Sciatic nerve (tissue), 2 donors: ENCODE measurements around the gene RASA3. TPM values are rescaled to one million over a fixed set of nuclear protein-coding genes. Genes with fewer than 3 reads are reported as not detected.
"Not testable (repeated sequence)": the region's sequence is repeated elsewhere in the genome, so short reads cannot be mapped to it uniquely, and the experiment has no call there.

Experiments
- ATAC-seq: fragments of 200-7000 bp; cut with Tn5 transposase; one replicate; pipeline ENCODE4 v1.9.1; 2020; ENCODE audit warnings: mild to moderate bottlenecking, moderate library complexity
- DNase-seq: peaks from one replicate; pipeline ENCODE4 v3.0.0-alpha.2; 2020; ENCODE audit warnings: low spot score
- intact Hi-C: fragments of 100-400 bp; cut with DNase I; formaldehyde crosslinking; loops from one replicate; pipeline ENCODE4 v1.14.2; 2022
- total RNA-seq: library from RNA; stranded (reverse); fragmentation: NEBNext Ultra II Directional; extraction: Animal tissue kit (Norgen Biotek cat#: 25700); gene quantifications from one replicate; pipeline ENCODE4 v1.2.1, GENCODE V29; 2021
- donor health status: DM: no; HTN: no; CAD: no.
- donor health status: DM: no; HTN: no; CAD: no.

The RASA3 gene
- total RNA-seq, 1 donor from 2014 or later = 47.6 TPM

GRCh38 chr13:114077099-114077932 is 55.1 kb downstream of the RASA3 start:
- ATAC-seq (no peak), DNase-seq (peak; percentile 58)
- intact Hi-C loops = no loop called here

- intact Hi-C loops = no loop called here
- no peak for ATAC-seq
- peak; percentile 57 for DNase-seq
Observed at GRCh38 chr13:114076329-114077090, 55.9 kb downstream of the RASA3 start.

DNA sequence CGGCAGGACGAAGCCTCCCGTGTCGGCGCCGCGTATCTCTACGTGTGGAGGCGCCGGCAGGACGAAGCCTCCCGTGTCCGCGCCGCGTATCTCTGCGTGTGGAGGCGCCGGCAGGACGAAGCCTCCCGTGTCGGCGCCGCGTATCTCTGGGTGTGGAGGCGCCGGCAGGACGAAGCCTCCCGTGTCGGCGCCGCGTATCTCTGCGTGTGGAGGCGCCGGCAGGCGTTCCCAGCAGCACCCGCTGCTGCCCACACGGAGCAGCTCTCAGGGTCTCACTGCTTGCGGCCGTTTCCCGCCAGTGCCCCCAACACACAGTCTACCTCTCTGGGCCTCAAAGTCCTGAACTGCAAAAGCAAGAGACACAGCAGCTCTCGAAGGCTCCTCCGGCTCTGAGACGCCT is 56.6 kb downstream of the RASA3 start:
- ATAC-seq, intact Hi-C loops: not testable (repeated sequence)
- DNase-seq = peak; percentile 43

- ATAC-seq = no peak
- intact Hi-C loops = no loop called here
- peak; percentile 61 for DNase-seq
Observed at GRCh38 chr13:114074671-114075315, 57.6 kb downstream of the RASA3 start.

DNA sequence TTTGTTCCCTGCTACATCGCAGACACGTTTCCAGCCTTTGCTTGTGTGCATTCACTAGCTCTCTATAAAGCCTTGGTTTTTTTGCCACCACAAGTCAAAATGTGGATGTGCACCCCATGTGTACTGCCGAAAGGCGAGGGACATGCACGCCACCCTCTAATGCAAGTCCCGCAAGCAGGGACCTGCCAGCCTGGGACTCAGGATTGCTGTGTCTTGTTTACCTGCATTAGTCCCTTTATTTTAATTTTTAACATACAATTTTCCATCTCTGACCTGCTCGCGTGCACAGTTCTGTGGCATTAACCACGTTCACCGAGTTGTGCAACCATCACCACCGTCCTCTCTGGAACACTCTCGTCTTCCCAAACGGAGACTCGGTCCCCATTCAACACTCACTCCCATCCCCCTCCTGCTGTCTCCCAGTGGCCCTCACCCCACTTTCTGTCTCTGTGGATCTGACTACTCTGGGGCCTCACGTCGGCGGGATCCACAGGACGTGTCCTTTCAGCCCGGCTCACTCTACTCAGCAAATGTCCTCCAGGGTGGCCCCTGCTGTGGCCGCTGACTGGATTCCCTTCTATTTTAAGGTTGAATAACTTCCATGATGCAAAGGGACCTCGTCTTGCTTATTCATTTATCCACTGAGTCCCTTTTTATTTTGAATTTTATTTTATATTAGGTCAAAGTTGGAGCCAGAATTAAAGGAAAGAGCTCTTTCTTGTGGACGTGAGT is 58.4 kb downstream of the RASA3 start:
- no peak for ATAC-seq

GRCh38 chr13:114072421-114072820 is 60.0 kb downstream of the RASA3 start:
- intact Hi-C loops = no loop called here
- ATAC-seq (no peak), DNase-seq (no peak)

More for the DNA sequence above, 58.4 kb downstream of the RASA3 start:
- intact Hi-C loops = no loop called here
- peak; percentile 51 for DNase-seq

- intact Hi-C loops = no loop called here
- ATAC-seq (no peak), DNase-seq (peak; percentile 59)
Observed at GRCh38 chr13:114071991-114072390, 60.4 kb downstream of the RASA3 start.

DNA sequence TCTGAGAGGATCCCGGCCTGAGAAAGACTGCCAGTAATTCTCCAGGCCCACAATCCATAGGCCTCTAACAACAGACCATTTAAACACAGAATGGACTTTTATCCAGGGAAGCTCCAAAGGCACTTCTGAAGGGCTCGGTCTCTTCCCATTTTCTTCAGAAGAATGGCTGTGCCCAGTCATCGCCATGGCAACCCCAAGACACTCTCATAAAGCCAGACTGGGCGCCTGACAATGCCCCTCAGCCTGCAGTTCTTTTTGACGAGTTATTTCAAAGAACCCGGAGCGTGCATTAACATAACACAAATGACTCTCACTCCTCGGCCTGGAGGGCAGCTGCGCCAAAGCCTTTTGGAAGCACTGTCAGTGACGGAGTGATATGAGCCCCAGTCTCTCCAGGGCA is 61.0 kb downstream of the RASA3 start:
- intact Hi-C loops = no loop called here
- DNase-seq (peak; percentile 54), ATAC-seq (no peak)

DNA sequence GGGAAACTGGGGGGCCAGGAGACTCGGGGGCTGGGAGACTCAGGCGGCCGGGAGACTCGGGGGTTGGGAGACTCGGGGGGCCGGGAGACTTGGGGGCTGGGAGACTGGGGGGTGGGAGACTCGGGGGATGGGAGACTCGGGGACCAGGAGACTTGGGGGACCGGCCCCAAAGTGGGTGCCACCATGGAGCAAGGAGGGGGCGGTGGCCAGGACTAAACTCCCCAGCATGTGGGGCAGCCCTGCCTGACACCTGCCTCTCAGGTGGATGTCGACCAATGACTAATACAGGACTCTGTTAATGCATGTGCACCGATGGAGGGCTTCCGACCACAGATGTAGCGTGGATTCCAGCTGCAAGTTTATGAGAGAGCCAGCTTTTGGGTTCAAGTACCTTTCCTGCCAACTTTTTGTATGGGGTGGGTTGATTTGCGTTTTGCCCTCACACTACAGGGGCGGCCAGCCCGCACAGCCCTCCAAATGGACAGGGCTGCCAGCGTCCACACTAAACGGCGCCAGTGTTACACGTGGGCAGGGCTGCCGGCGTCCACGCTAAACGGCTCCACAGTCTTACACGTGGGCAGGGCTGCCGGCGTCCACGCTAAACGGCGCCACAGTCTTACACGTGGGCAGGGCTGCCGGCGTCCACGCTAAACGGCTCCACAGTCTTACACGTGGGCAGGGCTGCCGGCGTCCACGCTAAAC is 62.2 kb downstream of the RASA3 start:
- ATAC-seq (no peak), DNase-seq (peak; percentile 59)
- intact Hi-C loops = no loop called here

DNA sequence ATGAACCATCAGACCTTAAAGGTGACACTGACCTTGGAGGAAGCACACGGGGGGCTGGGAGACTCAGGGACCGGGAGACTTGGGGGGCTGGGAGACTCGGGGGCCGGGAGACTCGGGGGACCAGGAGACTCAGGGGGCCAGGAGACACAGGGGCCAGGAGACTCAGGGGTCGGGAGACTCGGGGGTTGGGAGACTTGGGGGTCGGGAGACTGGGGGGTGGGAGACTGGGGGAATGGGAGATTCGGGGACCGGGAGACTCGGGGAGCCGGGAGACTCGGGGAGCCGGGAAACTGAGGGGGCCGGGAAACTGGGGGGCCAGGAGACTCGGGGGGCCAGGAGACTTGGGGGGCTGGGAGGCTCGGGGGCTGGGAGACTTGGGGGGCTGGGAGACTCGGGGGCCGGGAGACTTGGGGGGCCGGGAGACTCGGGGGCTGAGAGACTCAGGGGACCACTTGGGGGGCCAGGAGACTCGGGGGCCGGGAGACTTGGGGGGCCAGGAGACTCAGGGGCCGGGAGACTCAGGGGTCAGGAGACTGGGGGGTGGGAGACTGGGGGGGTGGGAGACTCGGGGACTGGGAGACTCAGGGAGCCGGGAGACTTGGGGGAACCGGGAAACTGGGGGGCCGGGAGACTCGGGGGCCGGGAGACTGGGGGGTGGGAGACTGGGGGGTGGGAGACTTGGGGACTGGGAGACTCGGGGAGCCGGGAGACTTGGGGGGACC is 62.9 kb downstream of the RASA3 start:
- ATAC-seq (no peak), DNase-seq (peak; percentile 59)
- intact Hi-C loops = no loop called here

- DNase-seq (peak; percentile 63), ATAC-seq (no peak)
- intact Hi-C loops = no loop called here
Observed at GRCh38 chr13:114068656-114069318, 63.6 kb downstream of the RASA3 start.

GRCh38 chr13:114067886-114068651 is 64.4 kb downstream of the RASA3 start:
- intact Hi-C loops = no loop called here
- DNase-seq (peak; percentile 64), ATAC-seq (no peak)

GRCh38 chr13:114067381-114067885 is 65.0 kb downstream of the RASA3 start:
- intact Hi-C loops = no loop called here
- no peak for ATAC-seq
- DNase-seq = peak; percentile 59

DNA sequence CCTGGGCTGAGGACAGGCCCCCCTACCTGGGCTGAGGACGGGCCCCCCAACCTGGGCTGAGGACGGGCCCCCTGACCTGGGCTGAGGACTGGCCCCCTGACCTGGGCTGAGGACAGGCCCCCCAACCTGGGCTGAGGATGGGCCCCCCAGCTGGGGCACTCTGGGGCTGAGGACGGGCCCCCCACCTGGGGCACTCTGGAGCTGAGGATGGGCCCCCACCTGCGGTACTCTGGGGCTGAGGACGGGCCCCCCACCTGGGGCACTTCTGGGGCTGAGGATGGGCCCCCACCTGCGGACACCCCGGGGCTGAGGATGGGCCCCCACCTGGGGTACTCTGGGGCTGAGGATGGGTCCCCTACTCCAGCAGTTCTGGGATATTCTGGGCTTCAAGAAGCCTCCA is 65.5 kb downstream of the RASA3 start:
- no peak for DNase-seq
- intact Hi-C loops = no loop called here
- ATAC-seq = no peak

- DNase-seq (no peak), ATAC-seq (no peak)
- intact Hi-C loops = no loop called here
Observed at GRCh38 chr13:114065926-114066774, 66.3 kb downstream of the RASA3 start.
